Ascending aorta (tissue), 2 donors: ENCODE measurements around the gene EVA1A. TPM values are rescaled to one million over a fixed set of nuclear protein-coding genes. Genes with fewer than 3 reads are reported as not detected.

Experiments
- DNase-seq, 2 donors: peaks; one replicate each; pipeline ENCODE4 v3.0.0-alpha.2; 2019; ENCODE audit warnings: low spot score in 2 of 2
- H3K27ac ChIP-seq, 2 donors: fragments of 200-600 bp; sonication (generic); one replicate each; pipeline ENCODE4 v1.5.1; 2016 to 2017; ENCODE audit warnings: mild to moderate bottlenecking in 1 of 2
- H3K27me3 ChIP-seq: fragments of 200-600 bp; sonication (generic); one replicate; pipeline ENCODE4 v1.5.1; 2017
- H3K36me3 ChIP-seq, 2 donors: fragments of 200-600 bp; sonication (generic); one replicate each; pipeline ENCODE4 v1.5.1; 2016
- H3K4me1 ChIP-seq, 2 donors: fragments of 200-600 bp; sonication (generic); one replicate each; pipeline ENCODE4 v1.5.1; 2016 to 2017; ENCODE audit warnings: mild to moderate bottlenecking in 1 of 2
- H3K4me3 ChIP-seq, 2 donors: fragments of 200-600 bp; sonication (generic); one replicate each; pipeline ENCODE4 v1.5.1; 2016 to 2017; ENCODE audit warnings: mild to moderate bottlenecking in 1 of 2
- H3K9me3 ChIP-seq, 2 donors: fragments of 200-600 bp; sonication (generic); one replicate each; pipeline ENCODE4 v1.5.1; 2016
- CTCF ChIP-seq, 3 experiments: fragments of 200-600 bp in 2 of 3; fragments of 450-650 bp in 1 of 3; sonication (generic) in 2 of 3; IDR thresholded peaks; one replicate each; pipeline ENCODE4 v1.5.1; 2016 to 2019; ENCODE audit warnings: antibody characterized with exemption in 3 of 3, mild to moderate bottlenecking in 1 of 3, moderate library complexity in 1 of 3
- intact Hi-C: fragments of 100-400 bp; cut with DNase I; formaldehyde crosslinking; loops from one replicate; pipeline ENCODE4 v1.15.1; 2023
- total RNA-seq: library from RNA; depleted of rRNA; stranded (reverse); fragments of >200 nt; gene quantifications from one replicate; pipeline ENCODE4 v1.1.0, GENCODE V29; 2016

EVA1A gene
- total RNA-seq, 1 donor from 2014 or later = not detected

- H3K27ac ChIP-seq = no peak overlapping the region
- H3K4me3 ChIP-seq = no peak overlapping the region
- H3K36me3 ChIP-seq = no peaks in the 10 kb centered on the region
- intact Hi-C loops = no loop called here
- no peak for TF ChIP-seq CTCF (IDR thresholded peaks at IDR 0.05)
- no peaks in the 10 kb centered on the region for H3K27me3 ChIP-seq
- no peaks in the 10 kb centered on the region for H3K4me1 ChIP-seq
- H3K9me3 ChIP-seq = no peaks in the 10 kb centered on the region
- no peak for DNase-seq
Observed at GRCh38 chr2:75541430-75541829, 19.3 kb downstream of the EVA1A start.

- Histone ChIP-seq H3K4me1 (no peaks in the 10 kb centered on the region), H3K27ac (no peak overlapping the region), H3K36me3 (no peaks in the 10 kb centered on the region), H3K27me3 (no peaks in the 10 kb centered on the region), H3K9me3 (no peaks in the 10 kb centered on the region), H3K4me3 (no peak overlapping the region)
- TF ChIP-seq CTCF (IDR thresholded peaks at IDR 0.05) = no peak
- intact Hi-C loops = no loop called here
- no peak for DNase-seq
Observed at GRCh38 chr2:75540994-75541393, 19.7 kb downstream of the EVA1A start.

GRCh38 chr2:75539955-75540716 lies 20.6 kb downstream of the EVA1A start:
- H3K27me3 ChIP-seq = no peaks in the 10 kb centered on the region
- no peaks in the 10 kb centered on the region for H3K4me1 ChIP-seq
- no peaks in the 10 kb centered on the region for H3K9me3 ChIP-seq
- intact Hi-C loops = no loop called here
- TF ChIP-seq CTCF (IDR thresholded peaks at IDR 0.05) = no peak
- no peak overlapping the region for H3K27ac ChIP-seq
- H3K36me3 ChIP-seq = no peaks in the 10 kb centered on the region
- no peak overlapping the region for H3K4me3 ChIP-seq
- DNase-seq = no peak

GRCh38 chr2:75538521-75539490 lies 21.9 kb downstream of the EVA1A start:
- H3K36me3 ChIP-seq = no peaks in the 10 kb centered on the region
- no peak overlapping the region for H3K27ac ChIP-seq
- no peak overlapping the region for H3K4me3 ChIP-seq
- TF ChIP-seq CTCF (IDR thresholded peaks at IDR 0.05) = no peak
- no peaks in the 10 kb centered on the region for H3K27me3 ChIP-seq
- no peak for DNase-seq
- H3K9me3 ChIP-seq = no peaks in the 10 kb centered on the region
- no peaks in the 10 kb centered on the region for H3K4me1 ChIP-seq
- intact Hi-C loops = no loop called here

- intact Hi-C loops = no loop called here
- TF ChIP-seq CTCF (IDR thresholded peaks at IDR 0.05) = no peak
- DNase-seq = no peak
- Histone ChIP-seq H3K27me3 (no peaks in the 10 kb centered on the region), H3K4me1 (no peaks in the 10 kb centered on the region), H3K4me3 (no peak overlapping the region), H3K27ac (no peak overlapping the region), H3K36me3 (no peaks in the 10 kb centered on the region), H3K9me3 (no peaks in the 10 kb centered on the region)
Observed at GRCh38 chr2:75537658-75538057, 23.1 kb downstream of the EVA1A start.
